GM18951 (cell line): ENCODE data around the gene PSENEN.

Experiments
- POLR2A ChIP-seq: IDR thresholded peaks from 4 replicates; pipeline ENCODE4 v1.6.1; 2011; ENCODE audit warnings: mild to moderate bottlenecking; ENCODE audit not compliant: insufficient read length, insufficient read depth; ENCODE audit errors: extremely low read depth
- in situ Hi-C: fragments of 300-500 bp; cut with MboI; formaldehyde crosslinking; loops from one replicate; pipeline ENCODE4 v1.12.0; 2022; ENCODE audit warnings: low sequenced_read_pairs, mixed read lengths, inconsistent platforms; ENCODE audit not compliant: unreplicated experiment

Gene PSENEN

GRCh38 chr19:35755131-35755549 lies 9.7 kb downstream of the PSENEN start:
- in situ Hi-C loops, result no loop called here
- no peak for TF ChIP-seq POLR2A

GRCh38 chr19:35755550-35756376 lies 10.3 kb downstream of the PSENEN start:
- in situ Hi-C loops, result no loop called here
- no peak for TF ChIP-seq POLR2A

- in situ Hi-C loops, result no loop called here
- no peak for TF ChIP-seq POLR2A
Measured at GRCh38 chr19:35756377-35757230, 11.2 kb downstream of the PSENEN start, which contains the start of gene HSPB6. Gene HSPB6 (minus strand): TSS chr19:35757029. CDS start chr19:35757008, 21 bp downstream.

GRCh38 chr19:35757231-35757748 lies 11.8 kb downstream of the PSENEN start:
- TF ChIP-seq POLR2A, result no peak
- in situ Hi-C loops, result no loop called here

- TF ChIP-seq POLR2A, result peak; percentile 67
- in situ Hi-C loops, result no loop called here
Measured at GRCh38 chr19:35757749-35758608, 12.5 kb downstream of the PSENEN start, which contains the start of gene PROSER3. Gene PROSER3 (plus strand): TSS chr19:35758176. CDS start chr19:35758216, 40 bp downstream.

GRCh38 chr19:35759697-35760096 lies 14.2 kb downstream of the PSENEN start:
- in situ Hi-C loops, result no loop called here
- TF ChIP-seq POLR2A, result no peak

- TF ChIP-seq POLR2A, result no peak
- in situ Hi-C loops, result no loop called here
Measured at GRCh38 chr19:35760711-35761349, 15.4 kb downstream of the PSENEN start.

- in situ Hi-C loops, result no loop called here
- no peak for TF ChIP-seq POLR2A
Measured at GRCh38 chr19:35764432-35765315, 19.2 kb downstream of the PSENEN start.

GRCh38 chr19:35766571-35767104 lies 21.2 kb downstream of the PSENEN start:
- in situ Hi-C loops, result no loop called here
- TF ChIP-seq POLR2A, result no peak

GRCh38 chr19:35767288-35768081 lies 22.0 kb downstream of the PSENEN start:
- no peak for TF ChIP-seq POLR2A
- in situ Hi-C loops, result no loop called here
